Activated CD8-positive, alpha-beta T cell treated with anti-CD3 and anti-CD28 coated beads for 36 hours (primary cell): ENCODE data around the gene TANK. TPM values are rescaled to one million over a fixed set of nuclear protein-coding genes. Genes with fewer than 3 reads are reported as not detected.

ENCODE experiments used
- ATAC-seq: fragments of 200-7000 bp; cut with Tn5 transposase; one replicate; pipeline ENCODE4 v1.10.0; 2021; ENCODE audit warnings: mild to moderate bottlenecking, moderate library complexity
- CTCF ChIA-PET: fragments of 350-600 bp; sonication (Branson Sonifier 250); formaldehyde crosslinking; loops from one replicate; lab custom pipeline; 2021; ENCODE audit warnings: antibody characterized with exemption; lab: Charles Lee
- POLR2A ChIA-PET: fragments of 350-600 bp; sonication (Branson Sonifier 250); formaldehyde crosslinking; loops from one replicate; lab custom pipeline; 2021; ENCODE audit warnings: antibody characterized with exemption; lab: Charles Lee
- DNase-seq: peaks from one replicate; pipeline ENCODE4 v3.0.0-alpha.2; 2020
- H3K27ac Mint-ChIP-seq: one replicate; pipeline ENCODE4 v1.8.0; 2021; ENCODE audit warnings: mild to moderate bottlenecking, mixed read lengths
- H3K27me3 Mint-ChIP-seq: one replicate; pipeline ENCODE4 v1.8.0; 2021; ENCODE audit warnings: mixed read lengths
- H3K36me3 Mint-ChIP-seq: one replicate; pipeline ENCODE4 v1.8.0; 2021; ENCODE audit warnings: low read depth, mixed read lengths
- H3K4me1 Mint-ChIP-seq: one replicate; pipeline ENCODE4 v1.8.0; 2021; ENCODE audit warnings: low read depth, mixed read lengths
- H3K4me3 Mint-ChIP-seq: one replicate; pipeline ENCODE4 v1.8.0; 2021; ENCODE audit warnings: mild to moderate bottlenecking, moderate library complexity, mixed read lengths
- H3K9me3 Mint-ChIP-seq: one replicate; pipeline ENCODE4 v1.8.0; 2021; ENCODE audit warnings: mixed read lengths
- intact Hi-C: fragments of 100-400 bp; cut with micrococcal nuclease; formaldehyde crosslinking; loops from one replicate; pipeline ENCODE4 v1.10.0; 2022
- total RNA-seq, 2 experiments: library from RNA; stranded (reverse); gene quantifications; one replicate each; pipeline ENCODE4 v1.2.3, GENCODE V29; 2021
- TF ChIP-seq, protein P1 (sequence below): fragments of 200-600 bp; IDR thresholded peaks from one replicate; pipeline ENCODE4 v1.8.0; 2022; ENCODE audit warnings: antibody characterized with exemption, mild to moderate bottlenecking

TANK gene
- total RNA-seq, 2 experiments from 2014 or later = 49.2 to 51.6 TPM

DNA sequence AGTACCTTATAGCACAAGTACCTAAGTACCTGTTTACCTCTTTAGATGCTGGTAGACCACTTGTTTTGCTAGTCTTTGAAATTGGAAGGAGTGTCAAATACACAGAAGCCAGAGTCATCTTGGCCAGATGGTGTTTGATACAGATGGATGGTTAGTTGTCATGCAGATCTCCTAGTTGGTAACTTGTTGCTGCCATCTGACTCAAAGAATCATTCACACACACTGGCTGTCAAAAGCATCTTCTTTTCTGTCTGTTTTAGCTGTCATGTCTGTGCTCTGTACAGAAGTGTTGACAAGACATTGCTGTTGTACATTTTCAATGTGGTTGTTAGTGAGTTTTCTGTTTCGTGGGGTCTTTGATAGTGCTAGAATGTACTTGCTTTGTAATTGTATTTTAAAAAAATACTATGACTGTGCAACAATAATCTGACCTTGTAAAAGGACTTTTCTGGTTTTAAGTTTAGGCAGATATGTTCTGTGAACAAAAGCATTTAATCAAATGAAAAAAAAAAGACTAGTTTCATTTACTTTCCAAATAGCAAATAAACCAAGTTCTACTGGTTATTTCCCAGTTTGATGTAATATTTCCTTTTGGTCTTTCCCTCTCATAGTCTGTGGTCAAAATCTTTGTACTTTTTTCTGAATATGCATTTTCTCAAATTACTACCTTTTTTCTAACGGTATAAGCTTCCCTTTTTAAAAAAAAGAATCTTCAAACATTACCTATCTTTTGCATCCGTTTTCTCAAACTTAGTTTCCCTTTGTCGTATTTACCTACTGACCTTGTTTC, 39.9 kb downstream of the TANK start:
- CTCF ChIA-PET = interaction anchor here (0.8 to 0.9 kb wide), 3 partner anchors 11 to 66 kb away, joined by 3 to 4 read pairs (median 4); no protein-coding TSS in a partner anchor
- POLR2A ChIA-PET = no interaction called here
- Mint-ChIP-seq H3K4me3 (peak overlapping the region; percentile 22), H3K9me3 (peaks cover 1% of the 10 kb centered on the region), H3K27me3 (no peaks in the 10 kb centered on the region), H3K4me1 (peaks cover 29% of the 10 kb centered on the region), H3K27ac (peak overlapping the region; percentile 82), H3K36me3 (peaks cover 45% of the 10 kb centered on the region)
- TF ChIP-seq, protein P1, sequence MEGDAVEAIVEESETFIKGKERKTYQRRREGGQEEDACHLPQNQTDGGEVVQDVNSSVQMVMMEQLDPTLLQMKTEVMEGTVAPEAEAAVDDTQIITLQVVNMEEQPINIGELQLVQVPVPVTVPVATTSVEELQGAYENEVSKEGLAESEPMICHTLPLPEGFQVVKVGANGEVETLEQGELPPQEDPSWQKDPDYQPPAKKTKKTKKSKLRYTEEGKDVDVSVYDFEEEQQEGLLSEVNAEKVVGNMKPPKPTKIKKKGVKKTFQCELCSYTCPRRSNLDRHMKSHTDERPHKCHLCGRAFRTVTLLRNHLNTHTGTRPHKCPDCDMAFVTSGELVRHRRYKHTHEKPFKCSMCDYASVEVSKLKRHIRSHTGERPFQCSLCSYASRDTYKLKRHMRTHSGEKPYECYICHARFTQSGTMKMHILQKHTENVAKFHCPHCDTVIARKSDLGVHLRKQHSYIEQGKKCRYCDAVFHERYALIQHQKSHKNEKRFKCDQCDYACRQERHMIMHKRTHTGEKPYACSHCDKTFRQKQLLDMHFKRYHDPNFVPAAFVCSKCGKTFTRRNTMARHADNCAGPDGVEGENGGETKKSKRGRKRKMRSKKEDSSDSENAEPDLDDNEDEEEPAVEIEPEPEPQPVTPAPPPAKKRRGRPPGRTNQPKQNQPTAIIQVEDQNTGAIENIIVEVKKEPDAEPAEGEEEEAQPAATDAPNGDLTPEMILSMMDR = no peak
- no peak for DNase-seq
- ATAC-seq = peak; percentile 78
- intact Hi-C loops = no loop called here

DNA sequence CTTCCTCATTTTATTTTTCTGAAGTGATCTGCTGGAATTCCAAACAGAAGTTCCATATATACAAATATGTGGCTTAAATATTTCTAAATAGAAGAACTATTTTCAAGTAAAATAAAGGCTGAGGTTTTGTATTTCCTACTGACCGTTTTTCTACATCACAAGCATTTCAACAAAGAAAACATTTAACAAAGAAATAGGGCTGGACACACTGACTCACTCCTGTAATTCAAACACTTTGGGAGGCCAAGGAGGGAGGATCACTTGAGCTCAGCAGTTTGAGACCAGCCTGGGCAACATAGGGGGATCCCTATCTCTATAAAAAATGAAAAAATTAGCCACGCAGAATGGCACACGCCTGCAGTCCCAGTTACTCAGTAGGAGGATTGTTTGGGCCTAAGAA, 44.6 kb downstream of the TANK start:
- peaks cover 12% of the 10 kb centered on the region for H3K4me1 Mint-ChIP-seq
- H3K9me3 Mint-ChIP-seq = peaks cover 1% of the 10 kb centered on the region
- H3K27ac Mint-ChIP-seq = no peak overlapping the region
- no peak for ATAC-seq
- intact Hi-C loops = no loop called here
- TF ChIP-seq, protein P1 = no peak
- no peak for DNase-seq
- CTCF ChIA-PET = no interaction called here
- no peak overlapping the region for H3K4me3 Mint-ChIP-seq
- peaks cover 17% of the 10 kb centered on the region for H3K36me3 Mint-ChIP-seq
- no peaks in the 10 kb centered on the region for H3K27me3 Mint-ChIP-seq
- POLR2A ChIA-PET = no interaction called here

DNA sequence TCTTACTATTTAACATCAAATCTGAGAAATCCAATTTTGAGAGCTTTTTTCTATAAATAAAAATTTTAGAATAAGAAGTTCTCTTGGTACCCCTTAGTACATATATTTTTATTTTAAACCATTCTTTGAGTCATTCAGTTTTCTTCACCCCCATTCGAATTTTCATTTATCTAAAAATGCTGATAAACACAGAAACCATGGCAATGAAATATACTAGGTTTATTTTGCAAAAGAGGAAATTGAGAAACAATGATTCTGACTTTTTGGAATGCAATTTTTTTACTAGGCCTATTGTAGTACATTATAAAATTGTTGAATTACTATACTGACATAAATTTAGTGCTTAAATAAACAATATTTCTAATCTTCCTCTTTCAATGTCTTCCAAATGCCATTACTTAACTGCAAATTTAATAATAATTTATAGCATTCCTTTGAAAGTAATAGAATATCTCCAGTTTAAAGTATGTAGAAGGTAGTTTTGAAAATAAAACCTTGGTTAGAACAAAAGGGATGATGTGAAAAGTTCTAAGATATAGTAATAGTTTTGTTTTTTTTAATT, 46.3 kb downstream of the TANK start:
- ATAC-seq = no peak
- H3K9me3 Mint-ChIP-seq = no peaks in the 10 kb centered on the region
- POLR2A ChIA-PET = no interaction called here
- H3K36me3 Mint-ChIP-seq = peaks cover 13% of the 10 kb centered on the region
- no peak overlapping the region for H3K4me3 Mint-ChIP-seq
- DNase-seq = no peak
- intact Hi-C loops = no loop called here
- CTCF ChIA-PET = interaction anchor here (1.1 kb wide), 1 partner anchor 16 kb away, joined by 3 read pairs; no protein-coding TSS in a partner anchor
- TF ChIP-seq, protein P1 = no peak
- peaks cover 4% of the 10 kb centered on the region for H3K4me1 Mint-ChIP-seq
- no peak overlapping the region for H3K27ac Mint-ChIP-seq
- no peaks in the 10 kb centered on the region for H3K27me3 Mint-ChIP-seq

DNA sequence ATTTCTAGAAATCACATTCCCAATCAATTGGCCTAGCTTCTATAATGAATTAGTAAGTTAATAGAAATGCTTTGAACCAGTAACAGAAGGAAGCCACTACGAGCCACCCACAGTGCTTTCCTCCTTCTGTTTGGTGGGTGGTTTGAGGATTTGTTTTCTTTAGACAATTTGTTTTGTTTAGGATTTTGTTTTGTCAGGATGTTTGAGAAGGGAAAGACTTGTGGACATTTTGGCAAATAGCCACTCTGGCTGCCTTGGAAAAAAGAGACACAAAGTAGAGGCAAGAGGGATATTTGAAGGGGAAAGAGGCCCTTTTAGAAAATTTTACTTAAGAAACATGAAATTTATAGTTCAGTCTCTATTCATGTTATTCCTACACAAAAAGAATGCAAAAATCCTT, 47.7 kb downstream of the TANK start:
- TF ChIP-seq, protein P1 = no peak
- Mint-ChIP-seq H3K36me3 (peaks cover 17% of the 10 kb centered on the region), H3K9me3 (no peaks in the 10 kb centered on the region), H3K4me1 (peaks cover 4% of the 10 kb centered on the region), H3K27me3 (no peaks in the 10 kb centered on the region), H3K4me3 (no peak overlapping the region), H3K27ac (no peak overlapping the region)
- ChIA-PET CTCF (interaction anchor here (1.1 kb wide), 1 partner anchor 15 kb away, joined by 3 read pairs; no protein-coding TSS in a partner anchor), POLR2A (no interaction called here)
- no peak for ATAC-seq
- no peak for DNase-seq
- intact Hi-C loops = no loop called here

DNA sequence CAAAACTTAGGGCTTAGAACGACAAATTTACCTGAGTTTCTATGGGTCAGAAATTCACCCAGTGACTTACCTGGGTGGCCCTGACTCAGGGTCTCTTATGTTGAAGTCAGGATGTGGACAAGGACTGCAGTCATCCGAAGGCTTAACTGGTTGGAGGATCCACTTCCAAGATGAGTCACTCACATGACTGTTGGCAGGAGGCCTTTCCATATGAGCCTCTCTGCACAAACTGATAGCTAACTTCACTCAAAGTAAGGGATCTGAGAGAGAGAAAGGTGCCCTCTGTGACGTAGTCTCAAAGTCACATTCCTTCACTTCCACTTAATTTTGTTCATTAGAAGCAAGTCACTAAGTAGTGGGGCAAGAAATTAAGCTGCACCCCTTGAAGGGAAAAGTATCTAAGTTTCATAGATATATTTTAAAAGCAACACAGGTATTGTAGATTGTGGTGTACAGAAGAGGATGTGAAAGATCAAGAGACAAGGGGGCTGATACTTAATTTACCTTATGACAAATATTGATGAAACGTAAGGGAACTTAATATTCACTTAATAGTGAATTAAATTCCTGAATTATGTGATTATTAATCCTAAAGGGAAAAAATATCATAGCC, 48.4 kb downstream of the TANK start:
- H3K4me3 Mint-ChIP-seq = no peak overlapping the region
- H3K9me3 Mint-ChIP-seq = no peaks in the 10 kb centered on the region
- H3K36me3 Mint-ChIP-seq = peaks cover 17% of the 10 kb centered on the region
- H3K27me3 Mint-ChIP-seq = no peaks in the 10 kb centered on the region
- DNase-seq = no peak
- TF ChIP-seq, protein P1 = no peak
- ATAC-seq = no peak
- intact Hi-C loops = no loop called here
- no peak overlapping the region for H3K27ac Mint-ChIP-seq
- peaks cover 2% of the 10 kb centered on the region for H3K4me1 Mint-ChIP-seq
- ChIA-PET CTCF (no interaction called here), POLR2A (no interaction called here)
